ENCODE measurements around the gene TNFRSF4.

DNA sequence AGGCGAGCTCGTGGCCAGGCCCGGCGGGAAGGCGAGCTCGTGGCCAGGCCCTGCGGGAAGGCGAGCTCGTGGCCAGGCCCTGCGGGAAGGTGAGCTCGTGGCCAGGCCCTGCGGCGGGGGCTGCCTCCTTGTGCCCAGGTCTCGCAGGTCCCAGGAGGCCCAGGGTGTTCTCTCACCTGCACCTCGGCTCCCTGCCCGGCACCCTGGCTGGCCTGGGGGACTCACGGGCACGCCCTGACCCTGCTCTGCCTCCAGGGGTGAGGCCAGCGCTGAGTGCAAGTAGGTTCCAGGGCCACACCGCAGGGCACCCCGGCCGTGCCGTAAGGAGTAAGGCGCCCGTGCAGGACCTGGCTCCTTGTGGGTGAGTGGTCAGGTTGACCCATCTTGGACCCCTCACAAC lies 13.4 kb upstream of the TNFRSF4 start:
- TF ChIP-seq, protein P1, sequence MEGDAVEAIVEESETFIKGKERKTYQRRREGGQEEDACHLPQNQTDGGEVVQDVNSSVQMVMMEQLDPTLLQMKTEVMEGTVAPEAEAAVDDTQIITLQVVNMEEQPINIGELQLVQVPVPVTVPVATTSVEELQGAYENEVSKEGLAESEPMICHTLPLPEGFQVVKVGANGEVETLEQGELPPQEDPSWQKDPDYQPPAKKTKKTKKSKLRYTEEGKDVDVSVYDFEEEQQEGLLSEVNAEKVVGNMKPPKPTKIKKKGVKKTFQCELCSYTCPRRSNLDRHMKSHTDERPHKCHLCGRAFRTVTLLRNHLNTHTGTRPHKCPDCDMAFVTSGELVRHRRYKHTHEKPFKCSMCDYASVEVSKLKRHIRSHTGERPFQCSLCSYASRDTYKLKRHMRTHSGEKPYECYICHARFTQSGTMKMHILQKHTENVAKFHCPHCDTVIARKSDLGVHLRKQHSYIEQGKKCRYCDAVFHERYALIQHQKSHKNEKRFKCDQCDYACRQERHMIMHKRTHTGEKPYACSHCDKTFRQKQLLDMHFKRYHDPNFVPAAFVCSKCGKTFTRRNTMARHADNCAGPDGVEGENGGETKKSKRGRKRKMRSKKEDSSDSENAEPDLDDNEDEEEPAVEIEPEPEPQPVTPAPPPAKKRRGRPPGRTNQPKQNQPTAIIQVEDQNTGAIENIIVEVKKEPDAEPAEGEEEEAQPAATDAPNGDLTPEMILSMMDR (IDR thresholded peaks at IDR 0.05): no peak
- TF ChIP-seq TCF7L2 (IDR thresholded peaks at IDR 0.05; ENCODE audit: low read depth, low read length): no peak
- TF ChIP-seq, protein P2, sequence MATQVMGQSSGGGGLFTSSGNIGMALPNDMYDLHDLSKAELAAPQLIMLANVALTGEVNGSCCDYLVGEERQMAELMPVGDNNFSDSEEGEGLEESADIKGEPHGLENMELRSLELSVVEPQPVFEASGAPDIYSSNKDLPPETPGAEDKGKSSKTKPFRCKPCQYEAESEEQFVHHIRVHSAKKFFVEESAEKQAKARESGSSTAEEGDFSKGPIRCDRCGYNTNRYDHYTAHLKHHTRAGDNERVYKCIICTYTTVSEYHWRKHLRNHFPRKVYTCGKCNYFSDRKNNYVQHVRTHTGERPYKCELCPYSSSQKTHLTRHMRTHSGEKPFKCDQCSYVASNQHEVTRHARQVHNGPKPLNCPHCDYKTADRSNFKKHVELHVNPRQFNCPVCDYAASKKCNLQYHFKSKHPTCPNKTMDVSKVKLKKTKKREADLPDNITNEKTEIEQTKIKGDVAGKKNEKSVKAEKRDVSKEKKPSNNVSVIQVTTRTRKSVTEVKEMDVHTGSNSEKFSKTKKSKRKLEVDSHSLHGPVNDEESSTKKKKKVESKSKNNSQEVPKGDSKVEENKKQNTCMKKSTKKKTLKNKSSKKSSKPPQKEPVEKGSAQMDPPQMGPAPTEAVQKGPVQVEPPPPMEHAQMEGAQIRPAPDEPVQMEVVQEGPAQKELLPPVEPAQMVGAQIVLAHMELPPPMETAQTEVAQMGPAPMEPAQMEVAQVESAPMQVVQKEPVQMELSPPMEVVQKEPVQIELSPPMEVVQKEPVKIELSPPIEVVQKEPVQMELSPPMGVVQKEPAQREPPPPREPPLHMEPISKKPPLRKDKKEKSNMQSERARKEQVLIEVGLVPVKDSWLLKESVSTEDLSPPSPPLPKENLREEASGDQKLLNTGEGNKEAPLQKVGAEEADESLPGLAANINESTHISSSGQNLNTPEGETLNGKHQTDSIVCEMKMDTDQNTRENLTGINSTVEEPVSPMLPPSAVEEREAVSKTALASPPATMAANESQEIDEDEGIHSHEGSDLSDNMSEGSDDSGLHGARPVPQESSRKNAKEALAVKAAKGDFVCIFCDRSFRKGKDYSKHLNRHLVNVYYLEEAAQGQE (IDR thresholded peaks at IDR 0.05; ENCODE audit: insufficient read depth in 1 of 2, low read depth in 2 of 2, low read length in 1 of 2): no peak
- no peak for TF ChIP-seq POLR2AphosphoS5 (IDR thresholded peaks at IDR 0.05; ENCODE audit: low read depth, low read length)

Measured in Panc1 (cell line).